GM12874 (cell line): ENCODE data around the gene CASS4.

Source experiments
- CTCF ChIP-seq: IDR thresholded peaks from 2 replicates; pipeline ENCODE4 v1.5.1; 2011; ENCODE audit warnings: low read depth, mild to moderate bottlenecking, control low read depth, low read length, moderate library complexity; ENCODE audit not compliant: insufficient read depth

CASS4 gene

DNA sequence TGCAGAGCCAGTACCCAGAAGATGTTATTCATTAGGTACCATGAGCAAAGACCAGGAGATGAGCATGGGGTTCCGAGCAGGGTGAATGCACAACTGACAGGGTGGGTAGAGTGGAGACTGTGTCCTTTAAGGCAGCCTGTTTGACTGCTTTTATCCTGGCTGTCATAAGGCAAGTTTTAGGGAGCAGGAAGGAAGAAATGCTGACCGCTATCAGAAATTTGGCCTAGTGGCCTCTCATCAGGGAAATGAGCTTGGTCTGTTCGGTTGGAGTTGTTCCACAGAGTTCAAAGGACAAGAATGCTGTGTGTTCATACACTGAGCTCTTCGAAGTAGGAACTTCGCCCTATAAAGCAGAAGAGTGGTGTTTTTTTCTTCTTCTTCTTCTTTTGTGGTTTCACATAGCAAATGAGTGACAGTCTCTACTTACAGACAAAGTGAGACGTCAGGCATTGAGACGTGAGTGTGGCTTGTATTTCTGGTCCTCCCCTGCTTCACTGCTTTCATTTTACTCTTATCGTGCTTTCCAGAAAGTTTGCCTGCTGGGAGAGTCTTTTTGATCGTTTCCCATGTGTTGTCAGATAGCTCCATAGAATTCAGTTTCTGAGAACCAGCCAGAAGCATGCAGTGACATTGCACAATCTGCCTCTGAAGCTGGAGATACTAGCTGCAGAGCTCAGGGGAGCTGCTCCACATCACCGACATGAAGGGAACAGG lies at the start of gene CASS4:
Gene CASS4 (plus strand): TSS at position 502 of the 714 bp plus-strand sequence. CDS start 199 bp downstream, at position 701.
- TF ChIP-seq CTCF: no peak

DNA sequence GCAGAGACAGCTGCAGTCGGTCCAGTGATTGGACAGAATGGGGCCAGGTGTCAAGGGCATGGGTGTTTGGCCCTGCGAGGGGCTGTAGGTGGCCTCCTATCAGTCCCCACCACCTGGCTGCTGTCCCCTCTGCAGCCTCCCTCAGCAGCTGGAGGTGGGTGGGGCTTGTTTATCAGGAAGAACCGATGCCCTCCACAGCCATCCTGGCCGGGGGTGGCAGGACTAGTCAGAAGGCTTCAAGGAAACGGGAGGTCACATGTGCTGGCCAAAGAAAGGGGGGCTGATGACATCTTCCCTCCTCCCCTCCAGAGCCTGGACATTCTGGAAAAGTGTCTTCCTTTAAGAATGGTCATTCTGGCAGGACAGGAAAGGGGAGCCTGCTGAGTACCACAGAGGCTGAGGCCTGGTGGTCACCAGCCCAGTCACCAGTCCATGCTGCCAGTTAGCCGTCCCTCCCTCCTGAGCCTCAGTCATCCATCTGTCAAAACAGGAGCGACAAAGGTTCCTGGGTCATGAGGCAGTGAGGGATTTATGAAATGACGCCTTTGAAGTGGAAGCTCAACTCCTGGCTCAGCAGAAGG lies 49.1 kb upstream of the CASS4 start:
- no peak for TF ChIP-seq CTCF

DNA sequence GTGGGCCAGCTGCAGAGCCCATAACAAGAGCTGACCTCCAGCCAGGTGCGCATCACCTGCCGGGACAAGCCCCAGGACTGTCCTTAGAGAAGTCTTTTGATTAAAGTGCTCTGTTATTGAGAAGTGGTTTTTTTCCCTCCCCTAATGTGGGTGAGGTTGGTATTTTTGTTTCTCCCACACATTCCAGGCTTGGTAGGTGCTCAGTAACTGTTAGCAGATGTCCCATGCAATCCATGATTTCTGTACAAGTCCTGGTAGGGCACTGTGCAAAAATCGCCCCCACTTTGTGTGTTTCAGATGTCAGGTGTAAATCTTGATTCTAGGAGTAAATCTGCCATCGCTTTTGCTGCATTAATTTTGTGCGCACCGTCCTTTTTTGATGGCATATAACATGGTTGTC lies 48.6 kb upstream of the CASS4 start:
- no peak for TF ChIP-seq CTCF

- no peak for TF ChIP-seq CTCF
Measured at GRCh38 chr20:56368351-56369134, 43.5 kb upstream of the CASS4 start.

DNA sequence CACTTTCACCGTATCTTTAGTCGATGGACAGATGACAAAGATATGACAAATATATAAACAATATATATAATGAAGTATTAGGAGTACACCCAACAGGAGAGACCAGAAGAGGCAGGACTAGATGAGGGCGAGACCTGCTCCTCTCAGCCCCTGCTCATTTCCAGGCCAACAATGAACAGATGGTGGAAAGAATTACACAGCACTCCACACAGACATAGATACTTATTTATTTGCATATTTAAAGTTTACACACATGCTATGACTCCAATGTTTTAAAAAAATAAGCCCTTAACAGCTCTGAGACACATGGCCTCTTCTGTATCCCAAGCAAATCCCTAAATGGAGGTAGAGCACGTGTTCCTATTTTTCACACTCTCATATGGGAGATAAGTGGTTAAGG lies 42.9 kb upstream of the CASS4 start:
- TF ChIP-seq CTCF: no peak

GRCh38 chr20:56371977-56372376 lies 40.1 kb upstream of the CASS4 start:
- TF ChIP-seq CTCF: no peak

DNA sequence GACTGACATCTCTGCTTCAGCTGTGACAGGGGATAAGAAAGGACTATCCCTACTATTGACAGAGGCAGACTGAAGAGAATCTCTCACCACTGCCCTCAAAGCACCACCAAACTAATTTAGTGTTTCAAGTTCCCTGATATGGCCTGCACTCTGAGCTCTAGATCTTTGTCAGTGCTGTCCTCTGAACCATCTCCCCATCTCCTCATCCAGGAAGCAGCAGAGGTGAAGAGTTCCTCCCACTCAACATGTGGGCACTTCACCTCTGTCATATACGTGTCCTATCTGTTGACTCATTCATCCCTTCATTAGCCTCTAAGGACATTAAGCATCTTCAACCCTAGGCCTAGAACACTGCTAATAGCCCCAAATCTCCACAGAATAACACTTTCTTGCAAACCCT lies 39.2 kb upstream of the CASS4 start:
- TF ChIP-seq CTCF: no peak
